Osteoblast (primary cell): ENCODE data around the gene KCNJ14. TPM values are rescaled to one million over a fixed set of nuclear protein-coding genes. Genes with fewer than 3 reads are reported as not detected.

ENCODE experiments used
- DNase-seq: peaks from one replicate; pipeline ENCODE4 v3.0.0; 2011; ENCODE audit warnings: low spot score, mixed read lengths; ENCODE audit not compliant: insufficient read length; ENCODE audit errors: missing footprints
- H2AFZ ChIP-seq: 2 replicates; pipeline ENCODE4 v1.6.0; 2011; ENCODE audit warnings: mild to moderate bottlenecking, low read length
- H3K27ac ChIP-seq: 2 replicates; pipeline ENCODE4 v1.5.1; 2011; ENCODE audit warnings: mild to moderate bottlenecking, low read depth, low read length, moderate library complexity
- H3K27me3 ChIP-seq: 2 replicates; pipeline ENCODE4 v1.6.0; 2012; ENCODE audit warnings: mild to moderate bottlenecking, control low read depth, inconsistent platforms, low read length, moderate library complexity; ENCODE audit not compliant: insufficient read depth
- H3K36me3 ChIP-seq: 2 replicates; pipeline ENCODE4 v1.5.1; 2011; ENCODE audit warnings: mild to moderate bottlenecking, low read length, control low read depth, moderate library complexity; ENCODE audit not compliant: insufficient read depth
- H3K4me1 ChIP-seq: 2 replicates; pipeline ENCODE4 v1.5.1; 2011; ENCODE audit warnings: mild to moderate bottlenecking, low read length, control low read depth, moderate library complexity; ENCODE audit not compliant: insufficient read depth
- H3K4me2 ChIP-seq: 2 replicates; pipeline ENCODE4 v1.6.0; 2011; ENCODE audit warnings: mild to moderate bottlenecking, low read length; ENCODE audit not compliant: insufficient read depth
- H3K4me3 ChIP-seq: fragments of 200-600 bp; sonication (generic); 3 replicates; pipeline ENCODE4 v1.5.1; 2012; ENCODE audit warnings: mild to moderate bottlenecking, low read length, inconsistent platforms; ENCODE audit not compliant: insufficient read depth
- H3K79me2 ChIP-seq: 2 replicates; pipeline ENCODE4 v1.6.0; 2012; ENCODE audit warnings: mild to moderate bottlenecking, low read length, control low read depth, inconsistent platforms; ENCODE audit not compliant: insufficient read depth
- H3K9me3 ChIP-seq: 2 replicates; pipeline ENCODE4 v1.5.1; 2011; ENCODE audit warnings: low read depth, low read length, control low read depth
- H4K20me1 ChIP-seq: 2 replicates; pipeline ENCODE4 v1.6.0; 2012; ENCODE audit warnings: mild to moderate bottlenecking, low read length, control low read depth; ENCODE audit not compliant: insufficient read depth
- total RNA-seq: library from RNA; depleted of rRNA; stranded (reverse); fragments of >200 nt; gene quantifications from 2 replicates; pipeline ENCODE4 v1.2.3, GENCODE V29; 2012
- TF ChIP-seq, protein P1 (sequence below): IDR thresholded peaks from 2 replicates; pipeline ENCODE4 v1.5.1; 2011; ENCODE audit warnings: mild to moderate bottlenecking, low read depth, low read length, moderate library complexity; ENCODE audit errors: extremely low read depth

Gene KCNJ14
- total RNA-seq, 1 donor: 0.72 TPM

DNA sequence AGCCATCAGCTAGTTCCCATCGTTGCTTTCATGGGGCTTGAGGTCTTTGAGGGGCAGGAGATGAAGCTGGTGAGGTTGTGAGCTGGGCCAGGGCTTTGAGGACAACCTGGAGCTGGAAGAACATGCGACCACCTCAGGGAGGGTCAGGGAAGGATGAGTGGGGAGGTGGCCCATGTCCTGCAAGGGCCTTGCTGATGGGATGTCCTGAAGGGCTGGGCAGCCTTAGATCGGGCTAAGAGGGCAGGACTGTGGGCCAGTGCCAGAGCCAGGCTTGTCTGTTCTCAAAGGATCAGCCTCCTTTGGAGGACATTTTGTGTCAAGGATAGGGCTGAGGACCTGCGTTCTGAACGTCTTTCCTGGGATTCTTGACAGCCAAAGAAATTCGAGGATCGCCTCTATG, 24.3 kb downstream of the KCNJ14 start:
- Histone ChIP-seq H3K4me1 (peaks cover 27% of the 10 kb centered on the region), H3K4me2 (peak overlapping the region; percentile 89), H3K27ac (peak overlapping the region; percentile 58), H3K27me3 (no peaks in the 10 kb centered on the region), H2AFZ (no peak overlapping the region), H3K79me2 (no peaks in the 10 kb centered on the region), H4K20me1 (no peaks in the 10 kb centered on the region), H3K36me3 (peaks cover 36% of the 10 kb centered on the region), H3K9me3 (no peaks in the 10 kb centered on the region), H3K4me3 (peak overlapping the region; percentile 73)
- TF ChIP-seq, protein P1, sequence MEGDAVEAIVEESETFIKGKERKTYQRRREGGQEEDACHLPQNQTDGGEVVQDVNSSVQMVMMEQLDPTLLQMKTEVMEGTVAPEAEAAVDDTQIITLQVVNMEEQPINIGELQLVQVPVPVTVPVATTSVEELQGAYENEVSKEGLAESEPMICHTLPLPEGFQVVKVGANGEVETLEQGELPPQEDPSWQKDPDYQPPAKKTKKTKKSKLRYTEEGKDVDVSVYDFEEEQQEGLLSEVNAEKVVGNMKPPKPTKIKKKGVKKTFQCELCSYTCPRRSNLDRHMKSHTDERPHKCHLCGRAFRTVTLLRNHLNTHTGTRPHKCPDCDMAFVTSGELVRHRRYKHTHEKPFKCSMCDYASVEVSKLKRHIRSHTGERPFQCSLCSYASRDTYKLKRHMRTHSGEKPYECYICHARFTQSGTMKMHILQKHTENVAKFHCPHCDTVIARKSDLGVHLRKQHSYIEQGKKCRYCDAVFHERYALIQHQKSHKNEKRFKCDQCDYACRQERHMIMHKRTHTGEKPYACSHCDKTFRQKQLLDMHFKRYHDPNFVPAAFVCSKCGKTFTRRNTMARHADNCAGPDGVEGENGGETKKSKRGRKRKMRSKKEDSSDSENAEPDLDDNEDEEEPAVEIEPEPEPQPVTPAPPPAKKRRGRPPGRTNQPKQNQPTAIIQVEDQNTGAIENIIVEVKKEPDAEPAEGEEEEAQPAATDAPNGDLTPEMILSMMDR: no peak
- peak; percentile 80 for DNase-seq

DNA sequence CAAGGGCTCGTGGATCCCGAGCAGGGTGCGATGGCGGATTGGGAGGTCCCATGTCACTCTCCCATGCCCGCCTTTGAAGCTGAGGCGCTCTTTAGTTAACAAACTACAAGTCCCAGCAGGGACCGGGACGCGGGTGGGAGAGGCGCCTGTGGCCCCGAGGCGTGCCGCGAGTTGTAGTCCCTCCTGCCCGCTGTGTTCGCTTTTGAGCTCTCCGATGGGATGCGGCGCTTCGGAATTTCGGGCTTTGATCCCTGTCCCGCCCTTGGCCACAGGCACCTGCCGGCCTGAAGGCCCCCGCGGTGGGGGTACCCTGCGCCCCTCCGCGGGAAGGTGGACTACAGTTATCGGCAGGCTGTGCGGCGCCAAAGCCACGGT, 24.8 kb downstream of the KCNJ14 start:
- peaks cover 27% of the 10 kb centered on the region for H3K4me1 ChIP-seq
- peak overlapping the region; percentile 89 for H3K4me2 ChIP-seq
- H3K79me2 ChIP-seq: no peaks in the 10 kb centered on the region
- H3K9me3 ChIP-seq: no peaks in the 10 kb centered on the region
- peak overlapping the region; percentile 58 for H3K27ac ChIP-seq
- H3K4me3 ChIP-seq: peak overlapping the region; percentile 73
- H3K36me3 ChIP-seq: peaks cover 31% of the 10 kb centered on the region
- H4K20me1 ChIP-seq: no peaks in the 10 kb centered on the region
- peak; percentile 87 for DNase-seq
- H2AFZ ChIP-seq: peak overlapping the region; percentile 41
- TF ChIP-seq, protein P1: no peak
- no peaks in the 10 kb centered on the region for H3K27me3 ChIP-seq

DNA sequence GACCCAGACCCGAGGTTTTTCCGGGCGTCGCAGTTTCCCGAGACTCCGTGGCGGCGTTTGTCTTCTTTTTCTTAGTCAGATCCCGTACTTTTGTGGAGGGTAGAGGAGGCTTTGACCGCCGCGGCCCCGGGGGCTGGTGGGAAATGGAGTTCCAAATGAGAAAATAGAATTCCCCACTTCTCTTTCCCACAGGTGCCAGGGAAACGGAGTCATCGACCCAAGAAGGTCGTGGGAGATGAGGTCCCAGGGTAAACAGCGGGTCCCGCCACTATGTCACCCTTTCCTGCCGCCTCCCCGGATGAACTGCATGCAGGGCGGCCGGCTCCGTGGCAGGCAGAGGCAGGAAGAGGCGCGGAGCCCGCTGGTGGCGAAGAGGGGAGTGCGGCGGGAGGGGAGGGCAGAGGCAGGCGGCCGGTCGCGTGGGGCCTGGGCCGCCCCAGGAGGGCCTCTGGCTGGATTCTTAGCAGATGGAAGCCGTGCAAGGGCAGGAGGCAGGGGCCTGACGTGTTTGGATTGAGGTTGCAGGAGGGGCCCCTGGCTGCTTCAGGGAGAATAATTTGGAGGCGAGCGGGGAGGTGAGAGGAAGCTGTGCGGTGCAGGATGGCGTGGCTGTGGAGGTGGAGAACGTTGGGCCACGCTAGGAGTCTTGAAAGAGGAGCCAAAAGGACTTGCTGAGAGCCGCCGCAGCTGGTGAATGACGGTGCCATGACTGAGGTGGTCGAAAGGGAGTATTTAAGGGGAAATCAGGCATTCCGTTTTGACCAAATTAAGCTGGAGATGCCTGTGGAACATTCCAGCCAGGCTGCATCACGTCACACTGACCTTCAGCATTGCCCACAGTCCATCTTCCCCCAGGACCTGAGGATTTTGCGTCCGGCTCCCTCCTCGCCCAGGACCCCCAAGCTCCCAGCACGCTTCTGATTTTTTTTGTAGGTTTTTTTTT, 25.5 kb downstream of the KCNJ14 start:
- Histone ChIP-seq H3K79me2 (no peaks in the 10 kb centered on the region), H3K4me2 (peak overlapping the region; percentile 89), H3K4me1 (peaks cover 27% of the 10 kb centered on the region), H3K27me3 (no peaks in the 10 kb centered on the region), H4K20me1 (no peaks in the 10 kb centered on the region), H3K4me3 (peak overlapping the region; percentile 73), H3K9me3 (no peaks in the 10 kb centered on the region), H3K27ac (peak overlapping the region; percentile 58), H3K36me3 (peaks cover 24% of the 10 kb centered on the region), H2AFZ (peak overlapping the region; percentile 70)
- TF ChIP-seq, protein P1: no peak
- peak; percentile 93 for DNase-seq
